PC-9 (cell line): Measurements from ENCODE around the gene ZDHHC14. TPM values are rescaled to one million over a fixed set of nuclear protein-coding genes. Genes with fewer than 3 reads are reported as not detected.

ENCODE experiments used
- BruUV-seq: library from RNA; stranded (reverse); fragments of 400-500 nt; replicated peaks from 2 replicates; lab custom pipeline; 2021; lab: Mats Ljungman, UMichigan
- CTCF ChIA-PET: fragments of 300-600 bp; sonication (Branson Sonifier 250); formaldehyde crosslinking; loops from one replicate; lab custom pipeline; 2022; ENCODE audit warnings: antibody characterized with exemption; lab: Charles Lee
- POLR2A ChIA-PET: fragments of 300-600 bp; sonication (Branson Sonifier 250); formaldehyde crosslinking; loops from one replicate; lab custom pipeline; 2022; ENCODE audit warnings: antibody characterized with exemption; ENCODE audit not compliant: unreplicated experiment; lab: Charles Lee
- DNase-seq, 2 experiments: peaks; one replicate each; pipeline versions ENCODE4 v3.0.0 to v3.0.0-alpha.2; 2015 to 2022; ENCODE audit warnings: mixed read lengths in 1 of 2
- H2AFZ ChIP-seq: fragments of 200-600 bp; sonication (generic); 2 replicates; pipeline ENCODE4 v1.8.1; 2017; ENCODE audit warnings: antibody characterized with exemption
- H3F3A ChIP-seq: fragments of 200-600 bp; sonication (generic); 2 replicates; pipeline ENCODE4 v1.8.1; 2017; ENCODE audit warnings: antibody characterized with exemption, mild to moderate bottlenecking, low read depth; ENCODE audit not compliant: insufficient read depth
- H3K27ac ChIP-seq: fragments of 200-600 bp; sonication (generic); 2 replicates; pipeline ENCODE4 v1.6.1; 2016; ENCODE audit warnings: mixed run types
- H3K27me3 ChIP-seq: fragments of 200-600 bp; sonication (generic); 2 replicates; pipeline ENCODE4 v1.6.1; 2016; ENCODE audit warnings: low read depth, mixed run types; ENCODE audit not compliant: insufficient read depth
- H3K36me3 ChIP-seq: fragments of 200-600 bp; sonication (generic); 2 replicates; pipeline ENCODE4 v1.6.1; 2016; ENCODE audit warnings: low read depth, mixed run types
- H3K4me1 ChIP-seq: fragments of 200-600 bp; sonication (generic); replicated peaks from 2 replicates; pipeline ENCODE4 v1.6.1; 2016; ENCODE audit warnings: mixed run types; ENCODE audit not compliant: insufficient read depth
- H3K4me2 ChIP-seq: fragments of 200-600 bp; sonication (generic); 2 replicates; pipeline ENCODE4 v1.6.1; 2017; ENCODE audit warnings: mixed run types
- H3K4me3 ChIP-seq: fragments of 200-600 bp; sonication (generic); 2 replicates; pipeline ENCODE4 v1.6.1; 2016; ENCODE audit warnings: mixed run types
- H3K79me2 ChIP-seq: fragments of 200-600 bp; sonication (generic); 2 replicates; pipeline ENCODE4 v1.6.1; 2017; ENCODE audit warnings: low read depth, mixed run types
- H3K9me2 ChIP-seq: fragments of 200-600 bp; sonication (generic); 2 replicates; pipeline ENCODE4 v1.8.1; 2017; ENCODE audit warnings: mild to moderate bottlenecking; ENCODE audit not compliant: insufficient read depth
- H3K9me3 ChIP-seq: fragments of 200-600 bp; sonication (generic); 2 replicates; pipeline ENCODE4 v1.8.1; 2016; ENCODE audit warnings: low read depth; ENCODE audit not compliant: insufficient read depth
- H4K20me1 ChIP-seq: fragments of 200-600 bp; sonication (generic); 2 replicates; pipeline ENCODE4 v1.8.1; 2017; ENCODE audit not compliant: insufficient read depth
- EZH2 ChIP-seq: fragments of 200-600 bp; sonication (generic); IDR thresholded peaks from 2 replicates; pipeline ENCODE4 v1.8.0; 2017; ENCODE audit warnings: antibody characterized with exemption, low read depth
- intact Hi-C: fragments of 100-400 bp; cut with micrococcal nuclease; formaldehyde crosslinking; loops from one replicate; pipeline ENCODE4 v1.10.0; 2022; ENCODE audit not compliant: unreplicated experiment
- microRNA-seq: library from miRNA; unstranded; fragments of <30 nt; microRNA quantifications from one replicate; pipeline ENCODE4 v1.2.0, GENCODE V29; 2021; ENCODE audit warnings: borderline number of aligned reads, borderline replicate concordance
- total RNA-seq: library from RNA; stranded (reverse); gene quantifications from 2 replicates; pipeline ENCODE4 v1.2.3, GENCODE V29; 2021
- TF ChIP-seq, protein P1 (sequence below): fragments of 200-600 bp; sonication (generic); conservative IDR thresholded peaks from 2 replicates; pipeline ENCODE4 v1.6.1; 2017; ENCODE audit warnings: mixed run types, antibody characterized with exemption, mild to moderate bottlenecking, moderate library complexity

Gene ZDHHC14
- total RNA-seq, 1 experiment from 2014 or later = 5.6 TPM

DNA sequence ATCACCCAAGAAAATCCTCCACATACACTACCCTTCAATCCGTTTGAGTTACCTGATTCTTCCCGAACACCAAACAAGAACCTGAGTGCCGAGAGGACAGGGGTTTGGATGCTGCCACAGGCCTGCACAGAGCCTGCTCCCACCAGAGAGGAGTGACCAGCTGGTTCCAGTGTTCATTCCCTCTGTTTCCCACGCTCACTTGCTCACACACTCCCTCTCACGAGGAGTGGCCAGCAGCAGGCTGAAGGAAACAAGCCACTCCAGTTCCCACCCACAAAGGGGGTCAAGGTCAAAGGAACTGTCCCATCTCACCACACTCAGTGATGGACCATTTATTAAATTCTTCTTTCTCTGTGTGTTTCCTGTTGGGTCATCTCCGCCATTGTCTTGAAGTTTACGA, 344.8 kb downstream of the ZDHHC14 start:
- H3K4me1 ChIP-seq = no peaks in the 10 kb centered on the region
- DNase-seq = no peak
- no peaks in the 10 kb centered on the region for H3K9me3 ChIP-seq
- H3K4me2 ChIP-seq = no peak overlapping the region
- H3K27me3 ChIP-seq = no peaks in the 10 kb centered on the region
- TF ChIP-seq EZH2 = no peak
- TF ChIP-seq, protein P1, sequence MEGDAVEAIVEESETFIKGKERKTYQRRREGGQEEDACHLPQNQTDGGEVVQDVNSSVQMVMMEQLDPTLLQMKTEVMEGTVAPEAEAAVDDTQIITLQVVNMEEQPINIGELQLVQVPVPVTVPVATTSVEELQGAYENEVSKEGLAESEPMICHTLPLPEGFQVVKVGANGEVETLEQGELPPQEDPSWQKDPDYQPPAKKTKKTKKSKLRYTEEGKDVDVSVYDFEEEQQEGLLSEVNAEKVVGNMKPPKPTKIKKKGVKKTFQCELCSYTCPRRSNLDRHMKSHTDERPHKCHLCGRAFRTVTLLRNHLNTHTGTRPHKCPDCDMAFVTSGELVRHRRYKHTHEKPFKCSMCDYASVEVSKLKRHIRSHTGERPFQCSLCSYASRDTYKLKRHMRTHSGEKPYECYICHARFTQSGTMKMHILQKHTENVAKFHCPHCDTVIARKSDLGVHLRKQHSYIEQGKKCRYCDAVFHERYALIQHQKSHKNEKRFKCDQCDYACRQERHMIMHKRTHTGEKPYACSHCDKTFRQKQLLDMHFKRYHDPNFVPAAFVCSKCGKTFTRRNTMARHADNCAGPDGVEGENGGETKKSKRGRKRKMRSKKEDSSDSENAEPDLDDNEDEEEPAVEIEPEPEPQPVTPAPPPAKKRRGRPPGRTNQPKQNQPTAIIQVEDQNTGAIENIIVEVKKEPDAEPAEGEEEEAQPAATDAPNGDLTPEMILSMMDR = no peak
- H3K27ac ChIP-seq = no peak overlapping the region
- no peak overlapping the region for H3K4me3 ChIP-seq
- H3K79me2 ChIP-seq = no peaks in the 10 kb centered on the region
- no peaks in the 10 kb centered on the region for H3K9me2 ChIP-seq
- no peaks in the 10 kb centered on the region for H4K20me1 ChIP-seq
- H3K36me3 ChIP-seq = no peaks in the 10 kb centered on the region
- no TSS peak for BruUV-seq
- intact Hi-C loops = no loop called here
- CTCF ChIA-PET = no interaction called here
- H3F3A ChIP-seq = no peaks in the 10 kb centered on the region
- POLR2A ChIA-PET = no interaction called here
- no peak overlapping the region for H2AFZ ChIP-seq

DNA sequence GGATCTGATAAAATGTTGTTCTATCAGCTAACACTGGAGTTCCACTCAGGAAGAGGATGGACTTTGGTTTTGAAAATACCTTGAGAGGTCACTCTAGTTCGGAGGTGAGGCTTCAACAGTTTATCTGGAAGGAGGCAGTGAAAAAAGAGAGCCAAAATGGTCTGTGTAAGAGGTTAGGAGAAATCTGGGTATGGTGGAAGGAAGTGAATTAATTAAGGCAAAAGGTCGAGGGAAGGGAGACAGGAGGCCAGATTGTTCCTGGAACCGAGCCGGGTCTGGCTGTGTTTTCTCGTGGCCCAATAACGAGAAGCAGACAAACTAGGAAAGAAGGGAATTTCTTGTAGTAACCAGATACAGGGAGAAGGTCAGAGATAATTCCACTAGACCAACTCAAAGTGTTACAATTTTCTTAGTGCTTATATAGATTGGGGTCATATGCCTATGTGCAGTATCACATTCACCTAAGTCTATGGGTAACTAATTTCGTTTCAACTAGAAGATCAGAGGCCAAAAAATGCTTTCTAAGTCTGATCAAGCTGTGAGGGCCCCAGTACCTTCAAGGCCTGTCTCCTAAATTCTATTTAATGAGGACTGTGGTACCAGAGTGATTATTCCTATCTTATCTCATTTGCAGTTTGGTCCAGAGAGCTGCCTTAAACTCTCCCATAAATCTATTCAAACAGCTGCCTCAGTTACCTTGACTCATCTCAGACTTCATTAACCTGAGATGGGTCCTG, 346.1 kb downstream of the ZDHHC14 start:
- POLR2A ChIA-PET = no interaction called here

More for the DNA sequence above, 346.1 kb downstream of the ZDHHC14 start:
- CTCF ChIA-PET = no interaction called here
- H3K36me3 ChIP-seq = no peaks in the 10 kb centered on the region
- intact Hi-C loops = no loop called here
- no TSS peak for BruUV-seq
- no peaks in the 10 kb centered on the region for H3K9me2 ChIP-seq
- no peaks in the 10 kb centered on the region for H4K20me1 ChIP-seq
- H3K27ac ChIP-seq = no peak overlapping the region
- no peak overlapping the region for H2AFZ ChIP-seq
- no peaks in the 10 kb centered on the region for H3K79me2 ChIP-seq
- H3F3A ChIP-seq = no peaks in the 10 kb centered on the region
- no peaks in the 10 kb centered on the region for H3K27me3 ChIP-seq
- H3K4me3 ChIP-seq = no peak overlapping the region
- TF ChIP-seq, protein P1 = no peak
- no peak overlapping the region for H3K4me2 ChIP-seq
- H3K9me3 ChIP-seq = no peaks in the 10 kb centered on the region
- no peak for DNase-seq
- no peaks in the 10 kb centered on the region for H3K4me1 ChIP-seq

Small RNAs within 50 kb of the gene (microRNA-seq; reads per million reads assigned to microRNA genes)
- gene MIR3692 = not detected

Other genes starting within 250 kb of the ZDHHC14 start
- 8.1 and 8.7 TPM in 2 replicates for gene TMEM242, start 57.7 kb upstream of the ZDHHC14 start, total RNA-seq